HepG2 (cell line): ENCODE data around the gene SOCS1.

Experiments used
- FOXA1 ChIP-seq, 2 experiments: fragments of 450-650 bp in 1 of 2; sonication (generic) in 1 of 2; formaldehyde crosslinking in 1 of 2; IDR thresholded peaks; 2 replicates each; pipeline versions ENCODE4 v1.4.0 to v1.6.1; 2016 to 2020; ENCODE audit warnings: missing genetic modification reagents in 1 of 2
- HNRNPUL1 ChIP-seq: fragments of 200-400 bp; formaldehyde crosslinking; IDR thresholded peaks from 2 replicates; pipeline ENCODE4 v1.6.1; 2017; ENCODE audit warnings: low read depth, mild to moderate bottlenecking, low read length, moderate library complexity
- MTF1 ChIP-seq: sonication (generic); formaldehyde crosslinking; IDR thresholded peaks from 2 replicates; pipeline ENCODE4 v1.5.0; 2020; ENCODE audit warnings: missing genetic modification reagents
- NFATC3 ChIP-seq: sonication (generic); formaldehyde crosslinking; IDR thresholded peaks from 2 replicates; pipeline ENCODE4 v1.5.1; 2020; ENCODE audit warnings: mild to moderate bottlenecking, missing genetic modification reagents
- NFYC ChIP-seq: IDR thresholded peaks from 2 replicates; pipeline ENCODE4 v1.6.1; 2016; ENCODE audit warnings: missing genetic modification reagents, missing compliant biosample characterization
- POLR2A ChIP-seq, 2 experiments: IDR thresholded peaks; 2 replicates each; pipeline ENCODE4 v1.6.1; 2011; ENCODE audit warnings: low read depth in 2 of 2, low read length in 2 of 2, mild to moderate bottlenecking in 1 of 2, moderate library complexity in 1 of 2; ENCODE audit not compliant: insufficient read depth in 1 of 2
- SETDB1 ChIP-seq: sonication (generic); formaldehyde crosslinking; IDR thresholded peaks from 2 replicates; pipeline ENCODE4 v1.5.1; 2020; ENCODE audit warnings: missing genetic modification reagents, mild to moderate bottlenecking, borderline replicate concordance
- TARDBP ChIP-seq: sonication (generic); formaldehyde crosslinking; IDR thresholded peaks from 2 replicates; pipeline ENCODE4 v1.8.0; 2022; ENCODE audit warnings: mild to moderate bottlenecking, missing genetic modification reagents
- TCF7L2 ChIP-seq: IDR thresholded peaks from 2 replicates; pipeline ENCODE4 v1.6.1; 2011; ENCODE audit warnings: mild to moderate bottlenecking, low read depth, low read length, moderate library complexity
- ZNF24 ChIP-seq: fragments of 450-650 bp; IDR thresholded peaks from 2 replicates; pipeline ENCODE4 v1.6.1; 2017; ENCODE audit warnings: antibody characterized with exemption, mild to moderate bottlenecking
- ZNF577 ChIP-seq: sonication (generic); formaldehyde crosslinking; IDR thresholded peaks from 2 replicates; pipeline ENCODE4 v1.4.0; 2020; ENCODE audit warnings: mild to moderate bottlenecking, low read depth, missing genetic modification reagents, borderline replicate concordance
- TF ChIP-seq, protein P1 (sequence below): sonication (generic); formaldehyde crosslinking; IDR thresholded peaks from 2 replicates; pipeline ENCODE4 v1.8.0; 2022; ENCODE audit warnings: mild to moderate bottlenecking, missing genetic modification reagents
- TF ChIP-seq, protein P2 (sequence below): sonication (generic); formaldehyde crosslinking; IDR thresholded peaks from 2 replicates; pipeline ENCODE4 v1.4.0; 2020; ENCODE audit warnings: missing genetic modification reagents

- TF ChIP-seq ZNF577, result no peak
- no peak for TF ChIP-seq TCF7L2
- no peak for TF ChIP-seq HNRNPUL1
- TF ChIP-seq, protein P1, sequence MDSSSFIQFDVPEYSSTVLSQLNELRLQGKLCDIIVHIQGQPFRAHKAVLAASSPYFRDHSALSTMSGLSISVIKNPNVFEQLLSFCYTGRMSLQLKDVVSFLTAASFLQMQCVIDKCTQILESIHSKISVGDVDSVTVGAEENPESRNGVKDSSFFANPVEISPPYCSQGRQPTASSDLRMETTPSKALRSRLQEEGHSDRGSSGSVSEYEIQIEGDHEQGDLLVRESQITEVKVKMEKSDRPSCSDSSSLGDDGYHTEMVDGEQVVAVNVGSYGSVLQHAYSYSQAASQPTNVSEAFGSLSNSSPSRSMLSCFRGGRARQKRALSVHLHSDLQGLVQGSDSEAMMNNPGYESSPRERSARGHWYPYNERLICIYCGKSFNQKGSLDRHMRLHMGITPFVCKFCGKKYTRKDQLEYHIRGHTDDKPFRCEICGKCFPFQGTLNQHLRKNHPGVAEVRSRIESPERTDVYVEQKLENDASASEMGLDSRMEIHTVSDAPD, result no peak
- TF ChIP-seq MTF1 (CRISPR knock-in tag), result no peak
- no peak for TF ChIP-seq ZNF24
- no peak for TF ChIP-seq NFYC (CRISPR knock-in tag)
- TF ChIP-seq FOXA1 (IDR thresholded peaks at IDR 0.05), result no peak
- TF ChIP-seq FOXA1 (CRISPR knock-in tag; IDR thresholded peaks at IDR 0.05), result no peak
- TF ChIP-seq TARDBP (CRISPR knock-in tag), result no peak
- TF ChIP-seq SETDB1 (CRISPR knock-in tag), result no peak
- TF ChIP-seq, protein P2, sequence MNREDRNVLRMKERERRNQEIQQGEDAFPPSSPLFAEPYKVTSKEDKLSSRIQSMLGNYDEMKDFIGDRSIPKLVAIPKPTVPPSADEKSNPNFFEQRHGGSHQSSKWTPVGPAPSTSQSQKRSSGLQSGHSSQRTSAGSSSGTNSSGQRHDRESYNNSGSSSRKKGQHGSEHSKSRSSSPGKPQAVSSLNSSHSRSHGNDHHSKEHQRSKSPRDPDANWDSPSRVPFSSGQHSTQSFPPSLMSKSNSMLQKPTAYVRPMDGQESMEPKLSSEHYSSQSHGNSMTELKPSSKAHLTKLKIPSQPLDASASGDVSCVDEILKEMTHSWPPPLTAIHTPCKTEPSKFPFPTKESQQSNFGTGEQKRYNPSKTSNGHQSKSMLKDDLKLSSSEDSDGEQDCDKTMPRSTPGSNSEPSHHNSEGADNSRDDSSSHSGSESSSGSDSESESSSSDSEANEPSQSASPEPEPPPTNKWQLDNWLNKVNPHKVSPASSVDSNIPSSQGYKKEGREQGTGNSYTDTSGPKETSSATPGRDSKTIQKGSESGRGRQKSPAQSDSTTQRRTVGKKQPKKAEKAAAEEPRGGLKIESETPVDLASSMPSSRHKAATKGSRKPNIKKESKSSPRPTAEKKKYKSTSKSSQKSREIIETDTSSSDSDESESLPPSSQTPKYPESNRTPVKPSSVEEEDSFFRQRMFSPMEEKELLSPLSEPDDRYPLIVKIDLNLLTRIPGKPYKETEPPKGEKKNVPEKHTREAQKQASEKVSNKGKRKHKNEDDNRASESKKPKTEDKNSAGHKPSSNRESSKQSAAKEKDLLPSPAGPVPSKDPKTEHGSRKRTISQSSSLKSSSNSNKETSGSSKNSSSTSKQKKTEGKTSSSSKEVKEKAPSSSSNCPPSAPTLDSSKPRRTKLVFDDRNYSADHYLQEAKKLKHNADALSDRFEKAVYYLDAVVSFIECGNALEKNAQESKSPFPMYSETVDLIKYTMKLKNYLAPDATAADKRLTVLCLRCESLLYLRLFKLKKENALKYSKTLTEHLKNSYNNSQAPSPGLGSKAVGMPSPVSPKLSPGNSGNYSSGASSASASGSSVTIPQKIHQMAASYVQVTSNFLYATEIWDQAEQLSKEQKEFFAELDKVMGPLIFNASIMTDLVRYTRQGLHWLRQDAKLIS, result no peak
- TF ChIP-seq POLR2A (IDR thresholded peaks at IDR 0.05; ENCODE audit: insufficient read depth in 1 of 2, low read depth in 2 of 2, low read length in 2 of 2), result no peak
- TF ChIP-seq NFATC3, result no peak
Measured at GRCh38 chr16:11262915-11263314, 6.9 kb upstream of the SOCS1 start.
